H1 (cell line): ENCODE data around the gene PNRC1. TPM values are rescaled to one million over a fixed set of nuclear protein-coding genes. Genes with fewer than 3 reads are reported as not detected.

ENCODE experiments used
- polyA plus RNA-seq, 7 experiments: library from polyadenylated mRNA; depleted of rRNA in 3 of 7; stranded (reverse) in 5 of 7; unstranded in 2 of 7; fragments of >200 nt in 5 of 7; fragments of 200-250 nt in 2 of 7; gene quantifications; 1 replicate in 5 of 7; 2 replicates in 1 of 7; 4 replicates in 1 of 7; pipeline versions ENCODE4 v1.2.1 to v1.2.3, GENCODE V29; 2011 to 2013; ENCODE audit warnings: missing spikeins in 2 of 7, mixed read lengths in 2 of 7
- small RNA-seq: library from polyadenylated mRNA; stranded (forward); fragments of <200 nt; extraction: miRNeasy Mini kit (QIAGEN cat#:217004); gene quantifications from one replicate; pipeline ENCODE3, GENCODE V24; 2013; ENCODE audit not compliant: insufficient read depth
- total RNA-seq: library from RNA; stranded (reverse); fragmentation: NEBNext Ultra II Directional; extraction: Animal tissue kit (Norgen Biotek cat#: 25700); gene quantifications from 2 replicates; pipeline ENCODE4 v1.2.1, GENCODE V29; 2021

Gene PNRC1
- total and polyA plus RNA-seq, 2 of the 8 experiments (the other 6 are each of a cell fraction or from before 2014, with no cell fraction given), result 6.3 to 48.5 TPM

Small RNA genes lying within 50 kb of the gene (small RNA-seq; reads per million reads assigned to genes)
- gene RN7SL336P (not detected), gene RNU2-61P (not detected)

Other genes with a start within 250 kb of the PNRC1 start
- gene RNGTT, start 117.1 kb upstream of the PNRC1 start, total RNA-seq, result 18.7 and 21.2 TPM in 2 replicates
- gene RNGTT, start 117.1 kb upstream of the PNRC1 start, polyA plus RNA-seq (2011; rRNA removed), result 2.6 and 3.6 TPM in 2 replicates
- 4.2 and 4.9 TPM in 2 replicates for gene SRSF12, start 37.3 kb downstream of the PNRC1 start, total RNA-seq
- 1.8 and 2.6 TPM in 2 replicates for gene SRSF12, start 37.3 kb downstream of the PNRC1 start, polyA plus RNA-seq (2011; rRNA removed)
- gene PM20D2, start 65.3 kb downstream of the PNRC1 start, total RNA-seq, result 7.1 and 7.6 TPM in 2 replicates
- 2.2 and 2.7 TPM in 2 replicates for gene PM20D2, start 65.3 kb downstream of the PNRC1 start, polyA plus RNA-seq (2011; rRNA removed)
- 0.17 and 0.60 TPM in 2 replicates for gene GABRR1, start 136.6 kb downstream of the PNRC1 start, total RNA-seq
- gene GABRR1, start 136.6 kb downstream of the PNRC1 start, polyA plus RNA-seq (2011; rRNA removed), result 0.52 and 0.63 TPM in 2 replicates
- not detected in 2 replicates for gene GABRR2, start 234.5 kb downstream of the PNRC1 start, total RNA-seq
- 0.09 TPM in 1 of 2 replicates, not detected in the other for gene GABRR2, start 234.5 kb downstream of the PNRC1 start, polyA plus RNA-seq (2011; rRNA removed)